Heart left ventricle (tissue), 13 donors: ENCODE results near the gene ZNF593OS.

Experiments
- POLR2A ChIP-seq, 2 donors: fragments of 450-650 bp; IDR thresholded peaks; one replicate each; pipeline ENCODE4 v1.6.1; 2017; ENCODE audit warnings: antibody characterized with exemption in 2 of 2, mild to moderate bottlenecking in 2 of 2, moderate library complexity in 2 of 2
- TF ChIP-seq, protein P1 (sequence below), 12 donors: fragments of 200-600 bp; sonication (generic) in 4 of 12; IDR thresholded peaks; one replicate each; pipeline versions ENCODE4 v1.5.0 to v1.8.0; 2018 to 2022; ENCODE audit warnings: antibody characterized with exemption in 12 of 12, mild to moderate bottlenecking in 5 of 12
- donor health status: ischemic (EF 13 %, LVEDD 7.1; RV severe dilation, severe dysfunction).
- donor health status: DM: no; HTN: yes; CAD: no.
- donor health status: DM: no; HTN: no; CAD: no.
- donor health status: ischemic (EF 25% LVEDD 6.9; RV normal size, moderate dysfunction).
- donor health status: ischemic (EF 25% LVEDD 5.7; RV mildly dilated, moderate dysfunction).
- donor health status: ischemic (EF 35%, LVEDD 5.7; RV mildly dilated, moderate dysfunction).
- donor health status: nonischemic (EF 11% LVEDD 7.7; RV severe dilation, severe dysfunction).
- donor health status: DM: yes; HTN: yes; CAD: no.
- donor health status: PGD.
- donor health status: ischemic (EF 29% LVEDD 5.4; RV normal size, mild dysfunction).
- donor health status: nonischemic (EF 23%, LVEDD 6.1; RV moderate dilation, normal function).

DNA sequence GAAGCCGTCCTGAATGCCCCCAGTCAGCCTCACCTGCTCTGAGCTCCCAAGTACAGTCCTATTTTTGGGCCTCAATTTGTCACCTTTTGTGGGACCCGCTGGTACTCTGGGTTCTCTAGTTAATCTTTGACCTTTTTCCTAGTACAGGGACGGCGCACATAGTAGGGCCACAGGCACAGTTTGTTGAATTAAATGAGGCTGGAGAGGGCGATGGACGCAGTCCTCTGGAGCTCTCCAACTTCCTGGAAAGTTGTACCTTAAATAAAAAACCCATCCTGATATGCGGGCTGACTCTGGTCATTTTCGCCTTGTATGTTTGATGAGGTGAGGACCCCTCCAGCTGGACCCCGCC is 8.0 kb downstream of the ZNF593OS start:
- TF ChIP-seq, protein P1, sequence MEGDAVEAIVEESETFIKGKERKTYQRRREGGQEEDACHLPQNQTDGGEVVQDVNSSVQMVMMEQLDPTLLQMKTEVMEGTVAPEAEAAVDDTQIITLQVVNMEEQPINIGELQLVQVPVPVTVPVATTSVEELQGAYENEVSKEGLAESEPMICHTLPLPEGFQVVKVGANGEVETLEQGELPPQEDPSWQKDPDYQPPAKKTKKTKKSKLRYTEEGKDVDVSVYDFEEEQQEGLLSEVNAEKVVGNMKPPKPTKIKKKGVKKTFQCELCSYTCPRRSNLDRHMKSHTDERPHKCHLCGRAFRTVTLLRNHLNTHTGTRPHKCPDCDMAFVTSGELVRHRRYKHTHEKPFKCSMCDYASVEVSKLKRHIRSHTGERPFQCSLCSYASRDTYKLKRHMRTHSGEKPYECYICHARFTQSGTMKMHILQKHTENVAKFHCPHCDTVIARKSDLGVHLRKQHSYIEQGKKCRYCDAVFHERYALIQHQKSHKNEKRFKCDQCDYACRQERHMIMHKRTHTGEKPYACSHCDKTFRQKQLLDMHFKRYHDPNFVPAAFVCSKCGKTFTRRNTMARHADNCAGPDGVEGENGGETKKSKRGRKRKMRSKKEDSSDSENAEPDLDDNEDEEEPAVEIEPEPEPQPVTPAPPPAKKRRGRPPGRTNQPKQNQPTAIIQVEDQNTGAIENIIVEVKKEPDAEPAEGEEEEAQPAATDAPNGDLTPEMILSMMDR (IDR thresholded peaks at IDR 0.05) = no peak
- TF ChIP-seq POLR2A (IDR thresholded peaks at IDR 0.05) = no peak
